ACHN (cell line): ENCODE measurements around the gene KIF1C.

Experiments
- DNase-seq: peaks from one replicate; pipeline ENCODE4 v3.0.0-alpha.2; 2015
- in situ Hi-C: cut with HindIII; loops from 2 replicates; pipeline ENCODE4 v1.10.0; 2017; ENCODE audit warnings: low sequenced_read_pairs, low pct_ligation_motif_present, low pct_unique_long_range_greater_than_20kb

The KIF1C gene

GRCh38 chr17:5077781-5078105, 80.0 kb downstream of the KIF1C start:
- in situ Hi-C loops, result no loop called here
- DNase-seq, result no peak
